HG03354 (cell line): Measurements from ENCODE around the gene GIPC2.
"Not testable (repeated sequence)": the region's sequence is repeated elsewhere in the genome, so short reads cannot be mapped to it uniquely, and the experiment has no call there.

Experiments
- ATAC-seq: cut with Tn5 transposase; IDR thresholded peaks from one replicate; pipeline ENCODE4 v1.9.1; 2021; ENCODE audit warnings: mild to moderate bottlenecking; ENCODE audit not compliant: unreplicated experiment, poor library complexity, severe bottlenecking

Gene GIPC2

DNA sequence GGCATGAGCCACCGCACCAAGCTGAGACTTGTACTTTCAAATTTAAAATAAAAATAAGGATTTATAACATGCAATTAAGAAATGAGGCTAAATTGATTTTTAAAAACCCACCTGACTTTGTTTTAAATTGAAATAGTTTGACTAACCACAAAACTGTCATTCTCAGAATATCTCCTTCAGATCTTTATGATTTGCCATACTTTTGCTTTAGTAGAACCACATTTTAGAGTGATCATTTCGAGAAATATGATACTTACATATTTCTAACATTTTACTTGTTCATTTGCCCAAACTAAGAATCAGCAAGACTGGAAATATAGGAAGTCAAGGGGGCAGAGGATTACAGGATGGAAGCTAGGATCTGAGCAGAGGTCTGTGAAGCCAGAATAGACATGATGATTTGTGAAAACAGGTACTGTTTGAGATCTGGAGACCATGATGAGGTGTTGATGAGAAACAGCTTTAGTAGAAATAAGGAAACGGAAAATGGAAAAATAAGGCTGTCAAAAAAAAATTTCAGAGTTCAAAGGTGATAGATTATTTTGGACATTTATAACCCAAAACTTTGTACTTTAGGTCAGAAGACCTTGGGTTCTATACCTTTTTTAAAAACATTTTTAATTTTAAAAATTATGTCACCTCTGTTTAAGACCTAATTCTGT is 44.8 kb downstream of the GIPC2 start:
- no peak for ATAC-seq

DNA sequence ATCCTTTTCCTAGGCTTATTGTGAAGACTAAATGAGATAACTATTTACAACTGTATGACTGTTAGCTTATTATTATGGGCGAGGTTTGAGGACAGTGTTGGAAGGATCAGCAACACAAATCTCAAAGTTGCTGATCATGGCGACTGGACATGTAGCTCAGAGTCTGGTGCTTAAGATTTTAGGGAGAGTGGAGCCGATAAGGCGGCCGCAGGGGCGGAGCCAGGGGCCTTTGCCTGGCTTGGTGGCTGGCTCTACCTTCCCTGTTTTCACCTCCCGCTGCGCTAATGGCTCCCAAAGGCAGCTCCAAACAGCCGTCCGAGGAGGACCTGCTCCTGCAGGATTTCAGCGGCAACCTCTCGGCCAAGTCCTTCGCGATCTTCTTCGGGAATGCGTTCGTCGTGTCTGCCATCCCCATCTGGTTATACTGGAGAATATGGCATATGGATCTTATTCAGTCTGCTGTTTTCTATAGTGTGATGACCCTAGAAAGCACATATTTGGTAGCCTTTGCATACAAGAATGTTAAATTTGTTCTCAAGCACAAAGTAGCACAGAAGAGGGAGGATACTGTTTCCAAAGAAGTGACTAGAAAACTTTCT is 45.5 kb downstream of the GIPC2 start:
- ATAC-seq: no peak

DNA sequence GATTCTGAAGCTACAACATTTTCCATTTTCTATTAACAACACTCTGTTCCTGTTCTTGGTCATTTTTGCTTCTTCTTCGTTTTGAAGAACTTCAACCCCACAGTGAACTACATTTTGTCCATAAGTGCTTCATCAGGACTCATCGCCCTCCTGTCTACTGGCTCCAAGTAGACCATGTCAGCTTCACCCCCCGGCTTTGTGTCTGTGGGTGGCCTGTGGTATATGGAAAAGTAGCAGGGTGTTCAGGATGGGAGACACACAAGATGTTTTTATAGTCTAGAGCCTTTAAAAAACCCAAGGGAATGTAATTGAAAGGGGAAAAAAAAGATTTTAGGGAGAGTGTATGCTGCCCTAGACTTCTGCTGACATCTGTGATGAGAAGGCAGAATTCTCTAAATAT is 46.1 kb downstream of the GIPC2 start:
- no peak for ATAC-seq

DNA sequence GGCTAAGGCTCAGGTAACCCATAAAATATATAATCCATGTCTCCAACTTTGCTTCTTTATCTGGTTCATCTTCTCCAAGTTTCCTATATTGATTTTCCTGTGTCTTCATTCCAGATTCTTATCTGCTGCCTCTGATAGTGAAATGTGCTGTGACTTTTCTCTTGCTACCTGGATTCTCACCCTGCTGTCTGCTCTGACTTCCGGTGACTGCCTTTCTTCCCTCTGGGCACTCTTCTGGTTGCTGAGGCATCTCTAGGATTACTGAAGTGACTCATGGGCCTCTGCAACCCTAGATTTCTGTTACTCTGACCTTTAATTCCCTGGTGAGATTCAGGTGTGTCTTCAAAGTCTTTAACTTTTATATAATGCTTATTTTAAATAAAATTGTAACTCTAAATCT is 46.9 kb downstream of the GIPC2 start:
- no peak for ATAC-seq

DNA sequence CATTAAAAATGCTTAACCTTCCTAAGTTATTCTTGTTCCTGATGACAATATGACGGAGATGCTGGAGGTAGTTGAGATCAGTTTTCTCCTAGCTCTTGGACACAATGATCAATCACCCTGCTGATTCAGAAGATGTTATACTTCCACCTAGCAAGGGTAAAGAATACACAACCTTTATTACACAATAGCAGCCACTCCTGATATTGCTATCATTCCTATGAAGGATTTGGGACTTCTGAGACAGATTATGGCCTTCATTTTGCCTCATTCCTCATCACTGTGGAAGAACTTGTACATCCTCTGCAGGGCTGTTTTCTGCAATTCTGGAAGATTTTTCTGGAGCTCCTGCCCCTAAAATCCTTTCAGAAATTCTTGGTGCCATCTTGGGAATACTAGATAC is 47.8 kb downstream of the GIPC2 start:
- no peak for ATAC-seq

DNA sequence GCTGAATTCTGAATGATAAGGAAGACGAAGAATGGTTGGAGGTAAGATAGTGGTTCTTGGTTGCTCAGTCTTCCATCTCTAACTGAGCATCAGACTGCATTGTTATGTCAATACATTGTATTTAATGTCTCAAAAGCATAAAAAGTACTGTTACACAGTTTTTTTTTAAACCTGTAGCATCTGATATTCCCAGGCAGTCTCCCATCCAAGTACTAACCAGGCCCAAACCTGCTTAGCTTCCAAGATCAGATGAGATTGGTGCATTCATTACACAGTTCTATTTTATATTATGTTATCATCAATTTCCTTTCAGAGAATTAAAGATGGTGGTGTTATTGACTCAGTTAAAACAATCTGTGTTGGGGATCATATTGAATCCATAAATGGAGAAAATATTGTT is 48.9 kb downstream of the GIPC2 start:
- no peak for ATAC-seq

DNA sequence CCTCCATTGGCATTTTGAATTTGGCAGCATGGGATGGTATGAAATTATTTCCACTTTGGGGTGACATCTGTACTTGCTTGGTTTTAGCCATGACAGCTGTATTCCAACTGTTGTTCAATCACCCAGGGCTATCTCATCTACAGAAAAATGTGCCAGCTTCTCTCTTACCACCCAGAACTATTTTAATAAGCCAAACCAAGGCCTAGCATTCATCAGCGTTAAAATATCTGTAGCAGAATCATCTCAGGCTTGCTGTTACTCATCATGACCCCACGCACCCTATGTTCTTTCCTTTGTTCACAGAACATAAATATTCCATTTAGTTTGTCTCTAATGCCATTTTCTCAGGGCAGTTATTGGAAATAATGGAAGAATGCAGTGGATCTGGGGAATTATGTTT is 49.8 kb downstream of the GIPC2 start:
- no peak for ATAC-seq

DNA sequence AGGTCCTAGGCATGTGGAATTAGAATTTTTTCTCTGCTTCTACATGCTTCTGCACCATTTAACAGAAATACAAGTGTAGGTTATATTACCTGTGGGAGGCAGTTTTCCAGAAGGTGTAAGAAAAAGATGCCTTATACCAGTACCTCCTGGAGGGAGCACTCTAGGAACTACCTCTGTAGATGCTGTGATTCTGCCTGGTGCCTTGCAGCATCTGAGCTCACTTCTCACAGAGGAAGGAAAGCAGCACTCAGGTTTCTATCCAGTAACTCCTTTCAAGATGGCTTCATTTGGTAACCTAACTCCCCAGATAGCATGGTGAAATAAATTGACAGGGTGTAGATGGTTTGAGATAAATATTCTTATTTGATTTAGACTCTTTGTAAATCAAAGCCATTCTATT is 50.3 kb downstream of the GIPC2 start:
- ATAC-seq: no peak

DNA sequence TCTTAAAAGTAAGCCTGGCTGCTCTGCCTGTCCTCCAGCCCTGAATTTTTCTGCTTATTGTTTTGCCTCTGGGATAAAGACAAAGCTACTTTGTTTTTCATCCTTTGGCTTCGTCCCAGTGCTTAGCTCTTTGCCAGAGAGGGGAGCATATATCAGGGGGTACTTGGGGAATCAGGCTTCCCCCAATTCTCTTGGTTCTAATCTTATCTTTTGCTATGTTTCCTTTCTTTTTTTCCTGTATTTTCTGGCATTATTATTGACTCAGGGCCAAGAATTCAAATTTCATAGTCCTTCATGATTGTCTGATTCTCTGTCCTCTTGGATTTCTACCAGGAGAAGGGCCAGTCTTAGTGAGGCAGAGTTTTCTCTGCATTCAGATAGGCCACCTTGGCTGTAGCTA is 51.2 kb downstream of the GIPC2 start:
- no peak for ATAC-seq

DNA sequence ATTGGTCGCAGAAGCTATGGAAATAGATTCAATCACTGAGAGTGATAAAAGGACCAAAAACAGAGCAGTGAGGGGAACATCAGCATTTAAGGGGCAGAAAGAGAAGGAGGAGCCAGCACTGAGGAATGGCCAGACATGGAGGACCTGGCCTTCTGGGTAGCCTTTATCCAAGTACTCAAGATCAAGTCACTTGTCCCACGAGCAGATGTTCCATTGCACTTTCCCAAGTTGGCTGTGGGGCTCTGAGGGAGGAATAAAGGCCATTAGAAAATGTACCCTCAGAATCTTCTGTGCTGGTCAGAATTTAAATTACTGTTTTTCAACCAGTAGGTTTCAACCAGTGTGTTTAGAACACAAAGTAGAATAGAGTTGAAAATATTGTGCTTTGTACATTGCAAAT is 55.3 kb downstream of the GIPC2 start:
- ATAC-seq: no peak

DNA sequence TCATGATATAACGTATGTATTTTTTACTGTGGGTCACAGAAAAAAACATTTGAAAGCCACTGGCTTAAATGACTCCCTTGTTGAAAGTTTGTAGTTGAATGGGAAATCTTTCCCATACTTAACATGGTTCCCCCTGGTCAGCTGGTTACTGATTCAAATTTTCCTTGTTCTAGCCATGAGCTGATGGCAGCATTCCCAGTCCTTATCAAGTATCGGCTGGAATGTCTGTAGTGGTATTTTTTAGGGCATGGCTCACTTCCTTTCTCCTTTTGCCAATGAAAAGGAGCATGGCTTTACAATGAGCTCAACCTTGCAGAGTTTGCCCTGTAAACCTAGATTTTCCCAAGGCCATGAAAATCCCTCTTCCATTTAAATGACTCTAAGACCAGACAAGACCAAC is 55.7 kb downstream of the GIPC2 start:
- ATAC-seq: no peak

DNA sequence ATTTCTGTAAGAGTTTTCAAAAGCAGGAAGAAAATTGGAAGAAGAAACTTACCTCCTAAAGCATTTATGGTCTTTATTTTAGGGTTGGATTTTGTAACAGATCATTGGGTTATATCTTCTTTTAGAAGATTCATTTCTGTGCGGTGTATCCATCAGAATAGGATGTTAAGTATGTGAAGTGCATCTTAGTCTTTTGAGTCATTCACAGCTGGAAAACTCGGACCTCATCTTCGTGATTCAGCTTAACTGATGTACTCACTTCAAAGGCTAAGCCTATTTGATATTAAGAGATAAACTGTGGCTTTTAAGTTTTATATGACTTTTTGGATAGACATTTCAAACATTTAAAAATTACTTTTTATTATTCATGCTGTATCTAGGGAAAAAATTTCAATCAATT is 56.3 kb downstream of the GIPC2 start:
- ATAC-seq: no peak

DNA sequence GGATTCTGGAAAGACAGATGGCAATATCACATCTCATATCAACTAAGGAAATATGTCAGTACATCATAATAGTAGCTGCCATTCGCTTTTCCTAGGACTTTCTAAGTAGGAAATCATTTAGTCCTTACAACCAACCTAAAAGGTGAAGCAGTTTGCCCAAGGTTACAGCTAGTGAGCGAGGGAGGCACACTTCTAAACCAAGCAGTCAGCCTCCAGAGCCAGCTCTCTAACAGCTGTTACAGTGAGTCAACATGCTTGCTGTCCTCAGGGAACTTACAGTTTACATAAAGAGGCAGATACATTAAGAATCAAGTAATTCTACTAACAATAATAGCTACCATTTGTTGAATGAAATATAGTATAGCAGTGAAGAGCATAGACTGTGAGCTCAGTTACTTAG is 57.1 kb downstream of the GIPC2 start:
- ATAC-seq: no peak

DNA sequence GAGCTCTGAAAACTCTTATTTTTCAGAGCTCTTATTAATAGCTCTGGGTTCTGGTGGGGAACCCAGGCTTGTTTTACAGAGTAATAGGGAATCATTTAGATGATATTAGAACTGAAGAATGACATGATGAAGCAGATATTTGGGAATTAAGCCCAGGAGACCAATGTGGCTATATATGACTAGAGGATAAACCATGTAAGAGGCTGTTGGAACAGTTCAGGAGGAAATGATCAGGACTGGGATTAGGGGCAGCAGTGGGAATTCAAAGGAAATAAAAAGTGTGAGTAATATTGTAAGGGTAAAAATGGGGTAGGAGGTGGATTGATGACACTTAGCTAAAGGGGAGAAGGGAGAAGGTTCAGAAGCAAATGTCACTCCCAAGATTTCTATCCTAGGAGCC is 58.6 kb downstream of the GIPC2 start:
- ATAC-seq: no peak

DNA sequence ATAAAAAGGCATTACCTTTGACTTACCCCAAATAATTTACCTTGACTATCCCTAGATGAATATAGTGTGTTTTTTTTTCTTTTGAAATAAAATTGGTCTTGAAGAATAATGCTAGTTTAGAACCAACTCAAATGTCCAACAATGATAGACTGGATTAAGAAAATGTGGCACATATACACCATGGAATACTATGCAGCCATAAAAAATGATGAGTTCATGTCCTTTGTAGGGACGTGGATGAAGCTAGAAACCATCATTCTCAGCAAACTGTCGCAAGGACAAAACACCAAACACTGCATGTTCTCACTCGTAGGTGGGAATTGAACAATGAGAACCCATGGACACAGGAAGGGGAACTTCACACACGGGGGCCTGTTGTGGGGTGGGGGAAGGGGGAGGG is 63.9 kb downstream of the GIPC2 start:
- ATAC-seq: not testable (repeated sequence)

DNA sequence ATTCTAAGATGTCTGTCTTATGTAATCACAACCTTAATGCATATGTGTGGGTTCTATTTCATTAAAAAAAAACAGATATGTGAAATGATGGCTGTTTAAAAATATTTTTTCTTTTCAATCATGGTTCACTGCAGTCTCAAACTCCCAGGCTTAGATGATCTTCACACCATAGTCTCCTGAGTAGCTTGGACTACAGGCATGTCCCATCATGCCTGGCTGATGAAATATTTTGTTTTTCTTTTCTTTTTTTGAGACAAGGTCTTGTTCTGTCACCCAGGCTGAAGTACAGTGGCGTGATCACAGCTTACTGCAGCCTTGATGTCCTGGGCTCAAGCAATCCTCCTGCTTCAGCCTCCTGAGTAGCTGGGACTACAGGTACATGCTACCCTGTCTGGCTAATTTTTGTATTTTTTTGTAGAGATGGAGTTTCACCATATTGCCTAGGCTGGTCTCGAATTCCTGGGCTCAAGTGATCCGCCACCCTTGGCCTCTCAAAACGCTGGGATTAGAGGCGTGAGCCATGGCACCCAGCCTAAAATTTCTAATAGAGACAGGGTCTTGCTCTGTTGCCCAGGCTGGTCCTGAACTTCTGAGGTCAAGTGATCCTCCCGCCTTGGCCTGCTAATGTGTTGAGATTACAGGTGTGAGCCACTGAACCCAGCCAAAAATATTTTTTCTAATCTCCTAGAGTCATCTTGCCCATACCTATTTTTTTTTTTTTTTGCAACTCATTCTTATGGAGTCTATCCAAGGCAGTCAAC is 67.6 kb downstream of the GIPC2 start:
- no peak for ATAC-seq

DNA sequence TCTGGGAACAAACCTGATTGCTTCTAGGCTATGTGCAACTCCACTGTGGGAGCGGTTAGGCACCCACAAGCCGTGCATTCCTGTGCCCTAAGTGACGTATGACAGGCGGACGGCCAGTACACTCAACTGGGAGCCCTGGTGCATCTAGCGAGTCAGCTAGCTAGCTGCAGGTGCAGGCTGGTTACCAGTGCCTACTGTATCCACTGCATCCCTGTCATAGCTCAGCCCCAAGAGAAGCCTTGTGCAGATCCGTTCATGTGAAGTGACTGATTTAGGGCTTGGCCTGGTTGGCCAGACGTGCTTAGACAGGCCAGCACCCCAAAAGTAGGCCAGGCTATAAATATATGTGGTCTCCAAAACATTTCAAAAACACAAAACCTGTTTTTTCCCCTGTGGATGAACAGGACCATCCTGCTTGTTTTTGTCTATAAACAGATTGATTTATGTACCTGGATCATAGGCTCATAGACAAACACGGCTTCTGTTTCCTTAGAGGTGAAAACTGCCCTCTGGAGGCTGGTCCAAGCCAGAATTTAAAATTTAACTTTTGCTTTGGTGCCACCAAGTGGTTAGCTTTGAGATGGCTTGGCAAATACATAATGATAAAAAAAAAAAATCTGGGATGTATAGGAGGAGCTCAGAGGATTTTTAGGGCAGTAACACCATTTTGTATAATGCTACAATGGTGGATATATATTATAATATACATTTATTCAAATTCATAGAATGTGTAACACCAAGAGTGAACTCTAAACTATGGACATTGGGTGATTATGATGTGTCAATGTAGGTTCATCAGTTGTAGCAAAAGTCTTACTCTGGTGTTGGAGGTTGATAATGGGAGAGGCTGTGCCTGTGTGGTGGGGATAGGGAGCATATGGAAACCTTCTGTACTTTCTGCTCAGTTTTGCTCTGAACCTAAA is 68.5 kb downstream of the GIPC2 start:
- peak; percentile 97 for ATAC-seq

DNA sequence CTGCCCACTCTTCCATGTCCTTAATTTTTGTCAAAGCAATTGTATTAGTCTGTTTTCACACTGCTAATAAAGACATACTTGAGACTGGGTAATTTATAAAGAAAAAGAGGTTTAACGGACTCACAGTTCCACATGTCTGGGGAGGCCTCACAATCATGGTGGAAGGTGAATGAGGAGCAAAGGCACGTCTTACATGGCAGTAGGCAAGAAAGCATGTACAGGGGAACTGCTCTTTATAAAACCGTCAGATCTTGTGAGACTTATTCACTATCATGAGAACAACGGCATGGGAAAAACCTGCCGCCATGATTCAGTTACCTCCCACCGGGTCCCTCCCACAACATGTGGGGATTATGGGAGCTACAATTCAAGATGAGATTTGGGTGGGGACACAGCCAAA is 74.7 kb downstream of the GIPC2 start:
- not testable (repeated sequence) for ATAC-seq

DNA sequence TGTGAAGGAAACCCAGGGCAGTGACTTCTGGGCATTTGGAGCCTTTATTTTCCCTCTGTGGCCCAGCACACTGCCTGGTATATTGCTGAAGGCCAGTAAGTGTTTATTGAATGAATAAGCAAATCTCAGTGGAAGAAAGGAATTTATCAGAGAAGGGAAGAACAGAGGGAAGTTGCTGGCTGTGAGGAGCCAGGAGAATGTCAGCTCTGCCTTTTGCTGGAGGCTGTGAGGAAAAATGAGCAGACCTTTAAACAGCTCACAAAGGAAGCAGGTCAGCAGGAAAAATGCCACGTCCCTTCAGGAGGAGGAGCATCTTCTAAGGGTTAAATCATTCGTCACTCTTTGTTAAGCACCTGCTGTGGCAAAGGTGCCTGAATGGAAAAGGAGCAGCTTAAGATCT is 75.9 kb downstream of the GIPC2 start:
- ATAC-seq: no peak

DNA sequence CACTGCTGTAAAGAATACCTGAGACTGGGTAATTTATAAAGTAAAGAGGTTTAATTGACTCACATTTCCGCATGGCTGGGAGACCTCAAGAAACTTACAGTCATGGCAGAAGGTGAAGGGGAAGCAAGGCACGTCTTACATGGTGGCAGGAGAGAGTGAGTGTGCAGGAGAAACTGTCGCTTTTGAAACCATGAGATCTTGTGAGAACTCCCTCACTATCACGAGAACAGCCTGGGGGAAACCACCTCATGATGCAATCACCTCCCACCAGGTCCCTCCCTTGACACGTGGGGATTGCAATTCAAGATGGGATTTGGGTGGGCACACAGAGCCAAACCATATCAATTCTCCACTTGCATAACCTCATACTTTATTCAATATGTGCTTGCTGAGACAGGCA is 76.6 kb downstream of the GIPC2 start:
- no peak for ATAC-seq
